Activated CD4-positive, alpha-beta T cell treated with anti-CD3 and anti-CD28 coated beads, Interleukin-2, amount 10 ng/mL, durations not matched to agents 24 days and 14 days (primary cell): ENCODE data around the gene BHLHA15. TPM values are rescaled to one million over a fixed set of nuclear protein-coding genes. Genes with fewer than 3 reads are reported as not detected.

Experiments
- DNase-seq: peaks from one replicate; pipeline ENCODE4 v3.0.0; 2022
- H3K27ac Mint-ChIP-seq: one replicate; pipeline ENCODE4 v1.8.0; 2022; ENCODE audit warnings: mild to moderate bottlenecking, mixed read lengths
- H3K27me3 Mint-ChIP-seq: one replicate; pipeline ENCODE4 v1.8.0; 2022; ENCODE audit warnings: mixed read lengths
- H3K36me3 Mint-ChIP-seq: one replicate; pipeline ENCODE4 v1.8.0; 2022; ENCODE audit warnings: low read depth, mild to moderate bottlenecking, mixed read lengths
- H3K4me1 Mint-ChIP-seq: one replicate; pipeline ENCODE4 v1.8.0; 2021; ENCODE audit warnings: mixed read lengths
- H3K4me3 Mint-ChIP-seq: one replicate; pipeline ENCODE4 v1.8.0; 2022; ENCODE audit warnings: mild to moderate bottlenecking, moderate library complexity, mixed read lengths
- H3K9me3 Mint-ChIP-seq: one replicate; pipeline ENCODE4 v1.8.0; 2021; ENCODE audit warnings: mixed read lengths
- intact Hi-C: fragments of 100-400 bp; cut with micrococcal nuclease; formaldehyde crosslinking; loops from one replicate; pipeline ENCODE4 v1.15.1; 2023
- total RNA-seq: library from RNA; stranded (reverse); gene quantifications from 2 replicates; pipeline ENCODE4 v1.2.3, GENCODE V29; 2022

The BHLHA15 gene
- total RNA-seq, 1 donor from 2014 or later, result 0.72 TPM

- Mint-ChIP-seq H3K27ac (no peak overlapping the region), H3K4me1 (peaks cover 8% of the 10 kb centered on the region), H3K9me3 (no peaks in the 10 kb centered on the region), H3K4me3 (no peak overlapping the region), H3K27me3 (no peaks in the 10 kb centered on the region), H3K36me3 (peaks cover 27% of the 10 kb centered on the region)
- no peak for DNase-seq
- intact Hi-C loops, result no loop called here
Measured at GRCh38 chr7:98221611-98222532, 10.6 kb downstream of the BHLHA15 start.

GRCh38 chr7:98222533-98223195 lies 11.4 kb downstream of the BHLHA15 start:
- H3K36me3 Mint-ChIP-seq, result peaks cover 29% of the 10 kb centered on the region
- H3K27me3 Mint-ChIP-seq, result no peaks in the 10 kb centered on the region
- no peak overlapping the region for H3K27ac Mint-ChIP-seq
- H3K4me1 Mint-ChIP-seq, result peaks cover 8% of the 10 kb centered on the region
- no peaks in the 10 kb centered on the region for H3K9me3 Mint-ChIP-seq
- H3K4me3 Mint-ChIP-seq, result no peak overlapping the region
- intact Hi-C loops, result no loop called here
- DNase-seq, result no peak

GRCh38 chr7:98223351-98223897 lies 12.2 kb downstream of the BHLHA15 start:
- no peaks in the 10 kb centered on the region for H3K9me3 Mint-ChIP-seq
- H3K4me1 Mint-ChIP-seq, result peaks cover 6% of the 10 kb centered on the region
- peaks cover 31% of the 10 kb centered on the region for H3K36me3 Mint-ChIP-seq
- H3K27ac Mint-ChIP-seq, result no peak overlapping the region
- no peak overlapping the region for H3K4me3 Mint-ChIP-seq
- intact Hi-C loops, result no loop called here
- no peak for DNase-seq
- no peaks in the 10 kb centered on the region for H3K27me3 Mint-ChIP-seq

DNA sequence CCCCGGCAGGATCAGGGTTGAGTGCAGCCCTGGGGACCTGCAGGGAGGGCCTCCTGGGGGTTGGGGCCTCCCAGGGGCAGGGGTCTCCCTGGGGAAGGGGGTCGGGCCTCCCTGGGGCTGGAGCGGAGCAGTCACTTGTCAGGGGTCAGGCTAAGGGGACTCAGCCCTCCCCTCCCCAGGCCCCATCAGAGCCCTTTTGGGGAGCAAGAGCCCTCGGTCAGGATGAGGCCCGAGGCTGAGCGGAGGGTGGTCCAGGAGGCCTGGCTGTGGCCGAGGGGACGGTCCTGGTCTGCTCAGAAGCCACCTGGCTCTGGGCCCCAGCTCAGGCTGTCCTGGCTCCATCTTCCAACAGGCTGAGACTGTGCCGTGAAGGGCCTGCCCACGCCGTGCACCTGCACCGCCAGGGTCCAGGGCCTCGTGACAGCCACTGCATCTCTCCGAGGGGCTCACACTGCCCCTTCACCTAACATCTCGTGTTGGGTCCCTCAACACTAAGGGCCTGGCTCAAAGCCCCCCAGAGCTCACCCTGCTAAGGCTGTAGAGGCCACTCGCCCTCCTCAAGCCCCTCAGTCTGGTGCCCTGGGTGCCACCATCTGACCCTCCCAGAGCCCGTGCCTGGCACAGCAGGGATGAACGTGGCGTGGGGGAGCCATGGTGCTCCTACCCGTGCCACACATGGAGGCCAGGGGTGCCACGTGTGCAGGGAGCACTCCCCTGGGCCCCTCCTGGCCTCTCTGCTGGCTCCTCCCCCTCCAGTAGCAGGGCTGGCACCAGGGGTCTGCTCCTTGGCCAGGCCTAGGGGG lies 12.9 kb downstream of the BHLHA15 start:
- Mint-ChIP-seq H3K4me1 (peaks cover 3% of the 10 kb centered on the region), H3K36me3 (peaks cover 27% of the 10 kb centered on the region), H3K9me3 (no peaks in the 10 kb centered on the region), H3K27ac (no peak overlapping the region), H3K27me3 (no peaks in the 10 kb centered on the region), H3K4me3 (no peak overlapping the region)
- no peak for DNase-seq
- intact Hi-C loops, result no loop called here

- intact Hi-C loops, result no loop called here
- no peak overlapping the region for H3K4me3 Mint-ChIP-seq
- no peaks in the 10 kb centered on the region for H3K4me1 Mint-ChIP-seq
- peaks cover 24% of the 10 kb centered on the region for H3K36me3 Mint-ChIP-seq
- no peaks in the 10 kb centered on the region for H3K27me3 Mint-ChIP-seq
- no peak overlapping the region for H3K27ac Mint-ChIP-seq
- DNase-seq, result no peak
- no peaks in the 10 kb centered on the region for H3K9me3 Mint-ChIP-seq
Measured at GRCh38 chr7:98224701-98225181, 13.5 kb downstream of the BHLHA15 start.

DNA sequence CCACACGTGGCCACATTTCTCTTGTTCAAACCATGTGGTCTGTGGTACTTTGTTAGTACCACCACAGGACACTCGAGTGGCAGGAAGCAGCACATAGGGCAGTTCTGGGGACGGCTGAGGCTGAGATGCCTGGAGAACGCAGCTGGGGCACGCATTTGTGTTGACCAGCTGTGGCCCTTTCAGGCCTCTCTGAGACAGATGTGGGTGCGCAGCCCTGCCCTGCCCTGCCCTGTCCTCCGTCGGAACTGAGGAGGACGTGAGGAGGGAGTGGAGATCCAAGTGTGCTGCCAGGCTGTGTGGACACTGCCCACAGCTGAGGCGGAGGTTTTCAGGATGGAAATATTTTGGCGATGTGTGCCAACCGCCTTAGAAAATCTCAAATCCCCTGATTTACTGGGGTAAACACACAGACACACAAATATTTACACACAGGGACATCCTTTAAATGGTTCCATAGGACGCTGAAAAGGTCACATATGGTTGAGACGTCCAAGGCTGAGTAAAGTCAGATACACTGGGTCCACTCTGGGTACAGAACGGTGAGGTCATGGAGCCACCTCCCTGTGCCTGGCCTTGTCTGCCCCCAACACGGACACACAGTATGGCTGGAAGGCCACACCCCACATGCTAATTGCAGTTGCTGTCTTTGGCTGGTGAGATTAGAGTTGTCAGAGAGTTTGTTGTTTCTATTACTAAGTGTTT lies 14.8 kb downstream of the BHLHA15 start:
- H3K27ac Mint-ChIP-seq, result no peak overlapping the region
- H3K36me3 Mint-ChIP-seq, result peaks cover 27% of the 10 kb centered on the region
- intact Hi-C loops, result no loop called here
- no peaks in the 10 kb centered on the region for H3K4me1 Mint-ChIP-seq
- H3K4me3 Mint-ChIP-seq, result no peak overlapping the region
- H3K9me3 Mint-ChIP-seq, result no peaks in the 10 kb centered on the region
- DNase-seq, result no peak
- no peaks in the 10 kb centered on the region for H3K27me3 Mint-ChIP-seq

- intact Hi-C loops, result no loop called here
- Mint-ChIP-seq H3K4me3 (no peak overlapping the region), H3K27ac (no peak overlapping the region), H3K4me1 (no peaks in the 10 kb centered on the region), H3K36me3 (peaks cover 21% of the 10 kb centered on the region), H3K9me3 (no peaks in the 10 kb centered on the region), H3K27me3 (no peaks in the 10 kb centered on the region)
- no peak for DNase-seq
Measured at GRCh38 chr7:98227939-98228338, 16.7 kb downstream of the BHLHA15 start.

- H3K9me3 Mint-ChIP-seq, result no peaks in the 10 kb centered on the region
- H3K4me3 Mint-ChIP-seq, result no peak overlapping the region
- no peak for DNase-seq
- no peaks in the 10 kb centered on the region for H3K4me1 Mint-ChIP-seq
- no peak overlapping the region for H3K27ac Mint-ChIP-seq
- no peaks in the 10 kb centered on the region for H3K27me3 Mint-ChIP-seq
- intact Hi-C loops, result no loop called here
- H3K36me3 Mint-ChIP-seq, result peaks cover 20% of the 10 kb centered on the region
Measured at GRCh38 chr7:98228801-98229200, 17.6 kb downstream of the BHLHA15 start.

DNA sequence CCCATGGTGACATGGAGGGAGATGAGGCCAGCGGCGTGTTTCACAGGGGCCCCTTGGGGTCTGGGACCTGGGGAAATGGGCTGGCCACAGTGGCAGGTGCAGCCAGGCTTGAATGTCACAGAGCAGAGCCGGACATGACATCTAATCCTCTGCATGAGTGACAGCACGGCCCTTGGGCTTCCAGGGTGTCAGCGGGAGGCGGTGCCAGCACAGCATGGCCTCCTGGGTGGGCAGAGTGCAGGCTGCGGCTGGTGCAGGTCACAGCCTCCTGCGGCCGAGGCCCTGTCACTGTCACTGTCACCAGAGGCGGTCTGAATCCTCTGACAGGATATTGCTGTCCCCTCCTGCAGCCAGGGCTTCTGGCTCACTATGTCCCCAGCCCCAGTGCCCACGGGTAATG lies 18.2 kb downstream of the BHLHA15 start:
- H3K4me3 Mint-ChIP-seq, result no peak overlapping the region
- intact Hi-C loops, result no loop called here
- no peaks in the 10 kb centered on the region for H3K27me3 Mint-ChIP-seq

DNA sequence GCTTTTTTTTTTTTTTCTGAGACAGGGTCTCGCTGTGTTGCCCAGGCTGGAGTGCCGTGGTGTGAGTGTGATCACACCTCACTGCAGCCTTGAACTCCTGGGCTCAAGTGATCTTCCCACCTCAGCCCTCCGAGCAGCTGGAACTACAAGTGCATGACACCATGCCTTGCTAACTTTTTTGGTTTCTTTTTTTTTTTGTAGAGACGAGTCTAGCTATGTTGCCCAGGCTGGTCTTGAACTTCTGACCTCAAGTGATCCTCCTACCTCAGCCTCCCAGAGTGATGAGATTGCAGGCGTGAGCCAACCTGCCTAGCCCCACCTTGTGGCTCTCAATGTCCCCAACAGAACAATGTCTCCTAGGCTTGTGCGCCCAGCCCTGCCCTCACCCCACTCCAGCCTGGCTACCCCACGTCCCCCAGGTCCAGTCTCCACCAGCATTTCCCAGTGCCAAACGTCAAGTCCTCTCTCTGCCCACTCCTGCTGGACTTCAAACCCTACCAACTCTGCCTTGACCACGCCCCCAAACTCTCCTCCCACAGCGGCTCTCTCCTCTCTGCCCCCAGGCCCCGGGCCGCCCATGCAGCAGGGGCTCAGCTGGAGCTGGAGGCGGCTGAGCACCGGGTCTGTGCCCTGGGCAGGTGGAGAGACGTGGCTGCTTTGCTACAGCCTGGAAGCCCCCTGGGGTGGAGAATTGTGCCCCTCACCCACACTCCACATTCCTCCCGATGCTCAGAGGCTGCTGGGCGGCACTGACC lies 18.9 kb downstream of the BHLHA15 start:
- intact Hi-C loops, result no loop called here
- no peak overlapping the region for H3K4me3 Mint-ChIP-seq
- no peaks in the 10 kb centered on the region for H3K4me1 Mint-ChIP-seq
- H3K9me3 Mint-ChIP-seq, result no peaks in the 10 kb centered on the region
- DNase-seq, result no peak
- H3K27ac Mint-ChIP-seq, result no peak overlapping the region
- no peaks in the 10 kb centered on the region for H3K27me3 Mint-ChIP-seq
- H3K36me3 Mint-ChIP-seq, result peaks cover 27% of the 10 kb centered on the region

More for the DNA sequence above, 18.2 kb downstream of the BHLHA15 start:
- Mint-ChIP-seq H3K36me3 (peaks cover 22% of the 10 kb centered on the region), H3K4me1 (no peaks in the 10 kb centered on the region), H3K27ac (no peak overlapping the region), H3K9me3 (no peaks in the 10 kb centered on the region)
- no peak for DNase-seq

GRCh38 chr7:98230746-98231471 lies 19.7 kb downstream of the BHLHA15 start:
- intact Hi-C loops, result no loop called here
- Mint-ChIP-seq H3K4me1 (no peaks in the 10 kb centered on the region), H3K27me3 (no peaks in the 10 kb centered on the region), H3K9me3 (no peaks in the 10 kb centered on the region), H3K36me3 (peaks cover 27% of the 10 kb centered on the region), H3K27ac (no peak overlapping the region), H3K4me3 (no peak overlapping the region)
- no peak for DNase-seq
